Endothelial cell of umbilical vein (primary cell): ENCODE measurements around the gene ANKFN1.

Source experiments
- CTCF ChIP-seq, 2 donors: IDR thresholded peaks; 1 replicate in 1 of 2; 2 replicates in 1 of 2; pipeline ENCODE4 v1.5.1; 2011; ENCODE audit warnings: low read length in 2 of 2, mild to moderate bottlenecking in 2 of 2, moderate library complexity in 2 of 2, control low read depth in 1 of 2, inconsistent platforms in 1 of 2, low read depth in 1 of 2; ENCODE audit not compliant: insufficient read depth in 1 of 2; ENCODE audit errors: extremely low read depth in 1 of 2
- EZH2 ChIP-seq: IDR thresholded peaks from 2 replicates; pipeline ENCODE4 v1.6.1; 2012; ENCODE audit warnings: borderline replicate concordance, low read depth, mild to moderate bottlenecking, moderate library complexity, low read length, inconsistent platforms; ENCODE audit not compliant: severe bottlenecking
- JUN ChIP-seq: IDR thresholded peaks from 2 replicates; pipeline ENCODE4 v1.6.1; 2011; ENCODE audit warnings: borderline replicate concordance, low read depth; ENCODE audit not compliant: insufficient read length, insufficient read depth
- MAX ChIP-seq: IDR thresholded peaks from 2 replicates; pipeline ENCODE4 v1.6.1; 2011; ENCODE audit not compliant: insufficient read depth, insufficient read length
- POLR2A ChIP-seq: IDR thresholded peaks from 2 replicates; pipeline ENCODE4 v1.6.1; 2012; ENCODE audit warnings: low read depth, mild to moderate bottlenecking, control low read depth, low read length
- POLR2AphosphoS5 ChIP-seq: IDR thresholded peaks from 2 replicates; pipeline ENCODE4 v1.6.1; 2012; ENCODE audit warnings: low read depth, mild to moderate bottlenecking, control low read depth, low read length, moderate library complexity; ENCODE audit not compliant: insufficient read depth

DNA sequence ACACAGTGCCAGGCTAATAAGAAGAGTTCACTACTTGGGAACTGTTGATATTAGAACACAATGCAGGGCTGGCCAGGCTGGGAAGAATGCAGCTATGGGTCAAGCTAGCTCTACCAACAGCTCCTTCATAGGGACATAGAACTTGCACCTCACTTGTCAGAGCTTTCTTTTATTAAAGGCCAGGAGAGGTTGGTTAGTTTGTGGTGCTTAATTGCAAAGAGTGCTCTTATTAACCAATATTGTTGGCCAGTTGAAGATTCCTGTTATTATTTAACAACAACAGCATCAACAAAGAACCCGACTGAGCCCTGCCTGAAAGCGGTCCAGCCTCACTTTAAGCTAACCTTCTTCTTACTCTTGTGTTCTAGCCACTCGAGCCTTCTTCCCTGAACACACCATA lies 43.4 kb upstream of the ANKFN1 start:
- TF ChIP-seq CTCF (IDR thresholded peaks at IDR 0.05; ENCODE audit: extremely low read depth in 1 of 2, insufficient read depth in 1 of 2, low read depth in 1 of 2, low read length in 2 of 2) (no peak), POLR2A (no peak), POLR2AphosphoS5 (no peak), MAX (no peak), EZH2 (no peak), JUN (no peak)
